GM18505 (cell line): ENCODE measurements around the gene FOXS1.
A peak's percentile ranks its signal among the peaks of the same experiment; 100 is the strongest.

Experiments used
- ATAC-seq: cut with Tn5 transposase; IDR thresholded peaks from one replicate; pipeline ENCODE4 v1.9.1; 2021; ENCODE audit not compliant: unreplicated experiment
- POLR2A ChIP-seq: IDR thresholded peaks from 4 replicates; pipeline ENCODE4 v1.6.1; 2011; ENCODE audit warnings: borderline replicate concordance; ENCODE audit not compliant: insufficient read depth, insufficient read length; ENCODE audit errors: extremely low read depth

FOXS1 gene

DNA sequence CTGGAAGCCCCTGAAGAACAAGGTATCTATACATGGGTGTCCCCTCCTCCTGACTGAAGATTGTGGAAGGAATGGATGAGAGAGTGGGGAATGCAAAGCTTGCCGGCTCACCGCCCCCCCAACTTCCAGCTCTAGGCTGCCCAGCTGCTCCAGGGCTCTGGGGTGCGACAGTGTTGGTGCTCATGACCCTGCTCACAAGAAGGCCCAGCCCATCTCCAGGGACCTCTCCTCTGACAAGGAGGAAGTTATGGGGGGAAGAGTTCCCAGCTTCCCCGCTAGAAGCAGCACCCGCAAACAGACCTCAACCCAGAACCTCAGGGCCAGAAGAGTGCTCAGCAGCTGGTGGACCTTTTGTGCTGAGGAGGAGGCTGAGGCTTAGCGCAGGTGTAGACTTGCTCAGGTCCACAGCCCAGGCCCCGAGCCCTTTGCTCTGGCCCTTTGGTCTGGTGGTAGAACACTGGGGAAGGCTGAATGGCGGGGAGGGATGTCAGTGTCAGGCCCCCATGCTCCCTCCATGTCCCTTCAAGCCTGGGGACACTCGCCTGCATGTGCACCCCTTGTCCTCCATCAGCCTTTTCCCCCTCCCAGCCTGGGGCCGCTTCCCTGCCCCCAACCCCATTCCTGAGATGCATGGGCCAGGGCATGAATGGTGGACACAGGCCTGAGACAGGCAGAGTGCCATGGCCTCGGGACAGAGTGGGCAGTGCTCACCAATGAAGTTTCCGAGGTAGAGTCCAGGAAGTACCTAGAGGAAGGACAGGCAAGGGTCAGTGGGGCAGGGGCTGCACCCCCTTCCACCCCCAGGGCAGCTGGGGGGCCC, 23.7 kb upstream of the FOXS1 start:
- TF ChIP-seq POLR2A: no peak
- no peak for ATAC-seq

DNA sequence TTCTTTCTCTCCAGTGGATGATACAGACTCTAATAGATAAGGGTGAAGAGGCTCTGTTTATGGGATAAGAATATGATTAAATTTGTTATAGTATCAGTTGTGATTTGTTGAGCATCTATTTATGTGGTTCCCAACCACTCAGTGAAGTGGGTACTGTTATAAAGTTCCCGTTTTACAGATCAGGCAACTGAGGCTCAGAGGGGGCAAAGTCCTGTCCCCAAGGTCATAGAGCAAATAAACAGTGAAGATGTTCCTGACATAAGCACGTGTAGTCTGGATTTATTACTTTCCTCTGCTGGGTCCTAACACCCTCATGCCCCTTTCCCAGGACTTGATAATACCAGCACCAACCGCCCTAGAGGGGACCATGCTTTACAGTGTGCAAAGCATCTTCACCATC, 20.8 kb upstream of the FOXS1 start:
- ATAC-seq: no peak
- TF ChIP-seq POLR2A: no peak

DNA sequence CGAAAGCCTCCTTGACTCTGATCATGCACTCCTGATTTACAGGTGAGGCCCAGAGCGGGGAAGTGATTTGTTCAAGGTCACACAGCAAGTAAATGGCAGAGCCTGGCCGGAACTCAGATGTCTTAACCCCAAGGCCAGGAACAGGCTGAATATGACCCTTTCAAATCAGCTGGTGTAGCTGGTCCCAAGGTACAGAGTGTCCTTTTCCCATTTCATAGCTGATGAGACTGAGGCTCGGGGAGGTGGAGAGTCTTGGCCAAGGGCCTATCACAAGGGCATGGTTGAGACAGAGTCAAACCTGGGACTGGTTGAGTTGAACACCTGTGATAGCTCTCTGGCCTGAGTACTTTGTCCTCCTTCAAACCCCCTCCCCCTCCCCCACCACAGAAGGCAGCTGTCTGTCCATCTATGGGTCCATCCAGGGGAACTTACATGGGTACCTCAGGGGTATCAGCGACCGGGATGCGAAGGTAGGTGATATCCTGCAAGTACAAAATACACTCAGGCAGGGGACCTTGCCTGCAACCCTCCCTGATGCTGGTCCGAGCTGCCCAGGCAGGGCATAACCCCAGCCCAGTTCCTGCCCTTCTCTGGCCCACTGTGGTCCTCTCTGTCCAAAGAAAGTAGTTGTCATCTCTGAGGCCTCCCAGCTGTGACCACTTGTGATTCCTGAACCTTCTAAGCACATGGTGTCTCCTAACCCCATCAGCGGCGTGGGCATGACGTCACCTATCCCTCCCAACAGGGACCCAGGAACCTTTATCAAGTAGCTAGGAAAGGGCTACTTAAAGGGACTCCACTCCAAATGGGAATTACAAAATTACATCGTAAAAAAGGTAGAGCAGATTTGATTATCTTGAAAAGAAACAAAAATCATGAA, 19.4 kb upstream of the FOXS1 start:
- no peak for TF ChIP-seq POLR2A
- no peak for ATAC-seq

DNA sequence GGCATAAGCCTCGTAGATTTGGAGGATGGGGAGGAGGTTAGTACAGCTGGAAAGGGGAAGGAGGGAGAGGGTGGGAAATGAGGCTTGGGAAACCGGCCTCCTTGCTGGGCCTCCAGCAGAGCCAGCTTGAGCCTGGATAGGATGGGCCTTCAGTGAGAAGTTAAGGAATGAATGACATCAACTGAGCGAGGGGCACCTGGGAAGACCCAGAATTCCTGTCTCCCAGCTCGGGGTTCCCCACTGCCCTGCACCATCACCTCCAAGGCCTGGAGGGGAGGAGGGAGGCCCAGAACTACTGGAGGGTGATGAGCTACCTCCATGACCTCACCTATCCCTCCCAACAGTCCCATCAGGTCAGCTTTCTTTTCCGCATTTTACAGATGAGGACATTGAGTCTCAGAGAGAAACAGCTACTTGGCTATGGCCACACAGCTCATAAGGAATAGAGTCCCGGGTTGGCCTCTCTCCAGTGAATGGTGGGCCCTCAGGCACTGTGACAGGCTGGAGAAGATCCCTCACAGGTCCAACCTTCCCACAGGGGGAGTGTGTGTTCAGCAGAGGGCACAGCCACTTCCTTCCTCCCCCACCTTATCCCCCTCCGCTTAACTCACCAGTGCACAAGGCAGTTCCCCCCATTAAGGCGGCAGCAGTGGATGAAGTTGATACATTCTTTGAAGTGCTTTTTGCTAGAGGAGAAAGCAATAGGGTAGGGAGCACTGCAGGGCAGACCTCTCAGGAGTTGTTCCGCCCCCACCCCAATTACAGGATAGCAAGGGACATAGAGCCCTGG, 18.1 kb upstream of the FOXS1 start:
- TF ChIP-seq POLR2A: no peak
- no peak for ATAC-seq

DNA sequence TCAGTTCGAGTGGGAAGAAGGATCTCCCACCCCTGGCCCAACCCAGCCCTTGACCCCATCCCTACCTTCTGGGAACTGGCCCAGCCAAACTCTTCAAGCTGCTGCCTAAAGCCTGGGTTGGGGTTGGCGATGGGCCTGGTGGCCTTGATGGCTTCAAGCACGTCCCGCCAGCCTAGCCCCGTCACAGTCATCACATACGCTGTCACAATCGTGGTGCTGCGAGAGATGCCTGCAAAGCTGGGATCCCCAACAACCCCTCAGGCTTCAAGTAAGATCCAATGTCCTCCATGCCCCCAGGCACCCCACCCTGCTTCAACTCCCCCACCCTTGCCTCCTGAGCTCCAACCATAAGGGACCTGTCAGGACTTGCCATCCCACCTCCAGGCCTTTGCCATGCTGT, 17.1 kb upstream of the FOXS1 start:
- no peak for ATAC-seq
- no peak for TF ChIP-seq POLR2A

DNA sequence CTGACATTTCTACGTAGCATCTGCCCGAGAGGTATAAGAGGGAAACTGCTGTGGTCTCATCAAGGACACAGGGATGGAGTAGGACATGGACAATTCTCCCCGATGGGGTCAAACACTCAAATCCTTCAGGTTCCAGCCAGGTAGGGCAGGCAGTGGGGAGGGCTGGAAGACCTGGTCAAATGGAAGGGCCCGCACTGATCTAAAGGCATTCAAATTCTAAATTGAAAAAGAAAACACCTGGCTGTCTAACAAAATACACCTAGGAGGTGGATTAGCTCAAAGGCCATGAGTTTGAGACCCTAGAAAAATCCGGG, 16.7 kb upstream of the FOXS1 start:
- TF ChIP-seq POLR2A: no peak
- no peak for ATAC-seq

DNA sequence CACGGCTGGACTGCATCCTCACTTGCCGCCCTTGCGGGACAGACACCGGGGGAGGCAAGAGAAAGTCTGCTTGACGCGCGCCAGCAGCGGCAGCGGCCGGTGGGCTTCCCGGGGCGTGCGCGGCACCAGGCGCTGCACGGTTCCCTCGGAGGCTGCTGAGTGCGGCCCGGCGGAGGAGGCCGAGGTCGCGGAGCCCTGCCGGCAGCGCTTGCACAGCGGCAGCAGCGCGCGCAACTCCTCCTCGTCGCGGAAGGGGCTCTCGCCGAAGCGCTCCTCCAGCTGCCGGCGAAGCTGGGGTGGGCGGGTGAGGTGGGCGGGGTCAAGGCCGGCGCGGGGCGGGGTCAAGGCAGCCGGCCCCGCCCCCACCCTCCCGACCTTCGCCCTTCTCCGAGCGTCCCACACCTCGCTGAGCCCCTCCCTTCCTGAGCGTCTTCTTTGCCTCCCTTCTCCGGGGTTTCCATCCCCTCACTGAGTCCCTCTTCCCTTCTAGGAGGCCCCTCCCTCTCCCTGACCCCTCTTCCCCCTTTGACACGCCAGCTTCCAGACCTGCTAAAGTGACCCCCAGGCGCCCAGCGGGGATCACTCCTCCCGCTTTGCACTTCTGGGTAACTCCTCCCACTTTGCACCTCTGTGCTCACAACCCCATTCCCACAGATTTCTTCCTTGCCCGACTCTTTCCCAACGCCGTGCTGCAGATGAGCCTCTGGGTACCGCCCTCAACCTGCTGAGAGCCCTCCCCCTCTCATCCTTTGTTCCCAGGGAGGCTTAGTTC, 16.2 kb upstream of the FOXS1 start:
- peak; percentile 61 for ATAC-seq
- no peak for TF ChIP-seq POLR2A

DNA sequence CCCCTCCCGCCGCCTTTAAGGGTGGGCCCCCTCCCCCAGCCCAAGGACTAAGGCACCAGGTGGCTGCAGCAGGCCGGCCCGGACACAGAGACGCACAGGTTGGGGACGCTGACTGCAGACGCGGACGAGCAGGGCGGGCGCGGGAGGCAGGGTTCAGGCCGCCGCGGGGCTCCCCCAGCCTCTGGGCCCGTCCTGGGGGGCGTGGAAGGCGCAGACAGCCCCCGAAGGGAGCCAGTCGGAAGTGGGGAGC, 15.7 kb upstream of the FOXS1 start:
- TF ChIP-seq POLR2A: no peak
- peak; percentile 32 for ATAC-seq

DNA sequence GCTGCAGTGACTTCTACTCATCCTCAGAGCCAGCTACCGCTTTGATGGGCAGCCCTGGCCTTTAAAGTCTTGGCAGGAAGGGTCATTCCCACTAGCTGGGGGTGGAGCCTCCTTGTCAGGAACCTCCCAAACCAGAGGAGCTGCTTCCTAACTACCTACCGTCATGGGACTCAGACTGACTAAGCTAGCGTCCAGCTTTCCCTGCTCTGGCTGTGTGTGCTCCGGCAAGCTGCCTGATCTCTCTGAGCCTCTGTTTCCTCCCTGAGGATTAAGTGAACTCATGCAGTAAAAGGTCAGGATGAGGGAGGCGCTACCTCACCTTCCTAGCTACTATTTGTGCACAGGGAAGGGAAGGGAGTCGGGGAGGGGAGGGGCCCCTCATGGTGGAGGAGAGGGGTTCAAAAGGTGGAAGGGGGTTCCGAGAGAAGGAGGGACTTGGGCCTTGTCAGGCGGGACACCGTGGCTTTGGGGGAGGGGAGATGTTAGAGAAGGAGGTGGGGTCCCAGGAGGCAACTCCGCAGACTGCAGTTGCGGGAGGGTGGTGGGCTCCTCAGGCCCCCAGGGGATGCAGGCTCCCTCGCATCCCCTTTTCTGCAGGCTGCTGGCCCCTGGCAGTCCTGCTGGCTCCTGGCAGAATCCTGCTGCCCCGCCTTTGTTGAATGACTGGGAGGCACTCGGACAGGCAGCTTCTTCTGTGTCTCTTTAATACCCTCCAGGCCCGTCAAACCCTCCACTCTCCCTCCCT, 15.2 kb upstream of the FOXS1 start:
- no peak for TF ChIP-seq POLR2A
- ATAC-seq: no peak

DNA sequence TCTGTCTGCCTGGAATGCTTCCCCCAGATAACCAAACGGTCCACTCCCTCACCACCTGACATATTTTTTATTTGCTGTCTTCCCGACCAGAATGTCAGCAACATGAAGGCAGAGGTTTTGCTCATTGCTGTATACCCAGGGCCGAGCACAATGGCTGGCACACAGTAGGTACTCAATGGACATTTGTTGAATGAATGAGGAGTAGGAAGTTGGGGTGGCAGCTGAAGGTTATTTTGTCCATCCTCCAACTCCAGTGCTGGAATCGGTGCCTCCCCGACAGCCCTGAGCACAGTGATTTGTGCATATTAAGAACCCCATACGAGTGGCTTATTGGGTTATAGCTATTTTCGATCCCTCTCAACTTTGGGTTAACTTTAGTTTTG, 14.6 kb upstream of the FOXS1 start:
- no peak for ATAC-seq
- TF ChIP-seq POLR2A: no peak

DNA sequence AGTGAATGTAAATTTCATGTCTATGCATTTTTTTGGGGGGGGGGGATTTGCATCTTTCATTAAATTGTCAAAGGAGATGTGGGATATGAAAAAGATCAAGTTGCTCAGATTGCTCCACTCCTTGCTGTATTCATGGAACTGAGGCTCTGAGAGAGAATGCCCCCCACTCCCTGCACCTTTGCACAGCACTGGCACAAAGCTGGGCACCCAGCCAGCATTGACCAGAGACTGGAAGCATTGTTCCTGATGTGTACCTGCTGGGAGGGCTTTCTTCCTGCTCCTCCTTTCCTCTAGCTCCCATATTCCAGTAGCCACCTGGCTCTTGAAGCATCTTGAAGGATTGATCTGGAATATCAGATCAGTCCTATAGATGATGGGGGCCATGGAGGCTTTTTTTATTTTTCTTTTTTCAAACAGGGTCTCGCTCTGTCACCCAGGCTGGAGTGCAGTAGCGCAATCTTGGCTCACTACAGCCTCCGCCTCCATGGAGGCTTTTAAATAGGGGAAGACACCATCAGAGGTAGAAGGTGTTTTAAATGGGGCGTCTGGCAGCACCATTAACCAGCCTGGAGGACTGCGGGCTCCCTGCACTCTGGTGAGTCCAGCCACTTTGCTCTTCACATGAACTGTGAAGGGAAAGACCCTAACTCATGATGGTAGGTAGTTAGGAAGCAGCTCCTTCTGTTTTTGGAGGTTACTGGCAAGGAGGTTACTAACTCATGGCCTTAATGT, 14.0 kb upstream of the FOXS1 start:
- ATAC-seq: no peak
- no peak for TF ChIP-seq POLR2A

DNA sequence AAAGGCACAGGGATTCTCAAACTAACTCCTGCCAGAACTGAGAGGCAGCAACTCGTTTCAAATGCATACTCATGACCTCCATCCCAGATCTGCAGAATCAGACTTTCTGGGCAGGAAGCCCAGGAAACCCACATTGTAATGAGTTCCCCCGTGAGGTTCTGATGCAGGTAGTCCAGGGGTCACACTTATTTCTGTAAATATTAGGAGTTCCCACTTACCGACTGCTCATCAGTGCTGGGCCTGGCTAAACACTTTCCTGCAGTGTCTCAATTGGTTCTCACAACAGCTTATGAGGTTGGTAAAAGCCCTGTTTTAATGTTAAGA, 13.3 kb upstream of the FOXS1 start:
- no peak for TF ChIP-seq POLR2A
- no peak for ATAC-seq

DNA sequence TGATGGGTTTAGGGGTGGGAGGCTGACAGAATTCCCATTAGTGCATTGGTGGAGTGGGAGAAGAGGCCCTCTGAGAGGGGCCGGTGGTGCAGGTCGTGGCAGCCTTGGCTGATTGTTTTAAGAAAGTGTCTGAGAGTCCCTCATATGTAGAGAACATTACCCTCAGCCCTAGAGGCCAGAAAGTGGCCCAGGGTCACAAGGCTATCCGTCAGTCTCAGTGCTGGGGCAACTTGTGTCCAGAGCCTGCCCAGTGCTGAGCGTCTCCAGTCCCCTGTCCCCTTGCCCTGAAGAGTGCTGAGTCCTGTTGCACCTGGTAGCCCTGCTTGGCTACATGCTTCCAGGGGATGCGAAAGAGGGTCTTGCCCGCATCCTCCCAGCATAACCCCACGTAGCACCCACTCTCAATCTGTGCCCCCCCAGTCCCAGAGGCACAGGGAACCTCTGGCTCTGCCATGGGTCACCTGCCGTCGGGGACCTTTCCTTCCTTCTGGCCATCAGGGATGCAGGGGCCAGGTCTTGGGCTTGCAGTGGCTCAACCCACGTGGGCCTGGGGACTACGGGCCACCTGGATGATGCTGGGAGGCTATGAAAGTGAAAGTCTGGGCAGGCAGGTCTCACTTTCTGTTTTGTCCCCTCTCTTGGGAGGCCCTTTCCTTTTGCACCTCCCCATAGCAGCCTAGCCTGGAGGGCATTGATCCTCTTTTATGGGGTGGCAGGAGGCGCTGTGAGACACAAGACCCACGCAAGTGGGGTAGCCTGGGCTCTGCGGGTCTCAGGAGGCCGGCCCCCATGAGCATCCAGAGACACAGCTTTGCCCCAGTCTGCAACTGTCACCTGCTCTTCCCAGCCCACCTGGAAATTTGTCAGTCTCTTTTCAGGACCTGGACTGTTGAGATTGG, 12.7 kb upstream of the FOXS1 start:
- ATAC-seq: no peak
- no peak for TF ChIP-seq POLR2A
